OCI-LY7 (cell line): ENCODE data around the gene MARK3. TPM values are rescaled to one million over a fixed set of nuclear protein-coding genes. Genes with fewer than 3 reads are reported as not detected.

Experiments used
- BruUV-seq: library from RNA; stranded (reverse); fragments of 400-500 nt; replicated peaks from 2 replicates; lab custom pipeline; 2021; lab: Mats Ljungman, UMichigan
- CTCF ChIA-PET: fragments of 300-600 bp; sonication (Branson Sonifier 250); formaldehyde crosslinking; loops from one replicate; lab custom pipeline; 2022; ENCODE audit warnings: antibody characterized with exemption; ENCODE audit not compliant: unreplicated experiment; lab: Charles Lee
- POLR2A ChIA-PET: fragments of 300-600 bp; sonication (Branson Sonifier 250); formaldehyde crosslinking; loops from one replicate; lab custom pipeline; 2022; ENCODE audit warnings: antibody characterized with exemption; lab: Charles Lee
- DNase-seq: peaks from one replicate; pipeline ENCODE4 v3.0.0-alpha.2; 2015; ENCODE audit warnings: low spot score
- H2AFZ ChIP-seq: fragments of 200-600 bp; sonication (generic), shearing (Covaris generic); 2 replicates; pipeline ENCODE4 v1.6.1; 2014; ENCODE audit warnings: mild to moderate bottlenecking, antibody characterized with exemption, low read length, moderate library complexity
- H3K27ac ChIP-seq: fragments of 200-600 bp; sonication (generic); 2 replicates; pipeline ENCODE4 v1.5.1; 2014; ENCODE audit warnings: mixed run types, low read depth, mild to moderate bottlenecking, moderate library complexity, low read length, inconsistent platforms; ENCODE audit not compliant: poor library complexity, severe bottlenecking
- H3K36me3 ChIP-seq: fragments of 200-600 bp; sonication (generic); 2 replicates; pipeline ENCODE4 v1.6.1; 2014; ENCODE audit warnings: mild to moderate bottlenecking, antibody characterized with exemption, low read length, moderate library complexity, mixed read lengths; ENCODE audit not compliant: insufficient read depth
- H3K4me1 ChIP-seq: fragments of 200-600 bp; sonication (generic); 2 replicates; pipeline ENCODE4 v1.5.1; 2014; ENCODE audit warnings: mild to moderate bottlenecking, low read length; ENCODE audit not compliant: insufficient read depth, poor library complexity, severe bottlenecking
- H3K4me2 ChIP-seq: fragments of 200-600 bp; sonication (generic); 2 replicates; pipeline ENCODE4 v1.6.1; 2014; ENCODE audit warnings: mild to moderate bottlenecking, low read length
- H3K4me3 ChIP-seq: fragments of 200-600 bp; sonication (generic); 2 replicates; pipeline ENCODE4 v1.5.1; 2014; ENCODE audit warnings: mild to moderate bottlenecking, low read depth, low read length; ENCODE audit not compliant: poor library complexity, severe bottlenecking
- H3K79me2 ChIP-seq: fragments of 200-600 bp; sonication (generic); 2 replicates; pipeline ENCODE4 v1.6.1; 2016; ENCODE audit warnings: low read depth, mild to moderate bottlenecking, low read length, moderate library complexity, mixed read lengths; ENCODE audit not compliant: insufficient read depth
- H3K9me2 ChIP-seq: fragments of 200-600 bp; sonication (generic); 2 replicates; pipeline ENCODE4 v1.6.1; 2016; ENCODE audit warnings: mild to moderate bottlenecking, low read length, mixed read lengths; ENCODE audit not compliant: insufficient read depth
- H3K9me3 ChIP-seq: fragments of 200-600 bp; sonication (generic); 2 replicates; pipeline ENCODE4 v1.6.1; 2014; ENCODE audit warnings: mild to moderate bottlenecking, mixed run types, low read length, mixed read lengths
- H4K20me1 ChIP-seq: fragments of 200-600 bp; sonication (generic); 2 replicates; pipeline ENCODE4 v1.6.1; 2014; ENCODE audit warnings: mild to moderate bottlenecking, antibody characterized with exemption, low read length, moderate library complexity, mixed read lengths; ENCODE audit not compliant: insufficient read depth
- EZH2phosphoT487 ChIP-seq: fragments of 200-600 bp; sonication (generic); IDR thresholded peaks from 2 replicates; pipeline ENCODE4 v1.6.1; 2018; ENCODE audit warnings: low read depth, borderline replicate concordance, mild to moderate bottlenecking, mixed run types, antibody characterized with exemption, low read length, moderate library complexity, mixed read lengths
- intact Hi-C: fragments of 100-400 bp; cut with micrococcal nuclease; formaldehyde crosslinking; loops from one replicate; pipeline ENCODE4 v1.10.0; 2022; ENCODE audit not compliant: unreplicated experiment
- total RNA-seq, 2 experiments: library from RNA; depleted of rRNA in 1 of 2; stranded (reverse); fragments of >200 nt in 1 of 2; shearing (Covaris generic) in 1 of 2; gene quantifications; 2 replicates each; pipeline ENCODE4 v1.2.3, GENCODE V29; 2014 to 2022
- TF ChIP-seq, protein P1 (sequence below): fragments of 200-600 bp; sonication (generic); conservative IDR thresholded peaks from 2 replicates; pipeline ENCODE4 v1.5.1; 2014; ENCODE audit warnings: mild to moderate bottlenecking, antibody characterized with exemption, low read length, moderate library complexity, mixed read lengths

Gene MARK3
- total RNA-seq, 2 experiments from 2014 or later = 70.8 to 83.6 TPM

DNA sequence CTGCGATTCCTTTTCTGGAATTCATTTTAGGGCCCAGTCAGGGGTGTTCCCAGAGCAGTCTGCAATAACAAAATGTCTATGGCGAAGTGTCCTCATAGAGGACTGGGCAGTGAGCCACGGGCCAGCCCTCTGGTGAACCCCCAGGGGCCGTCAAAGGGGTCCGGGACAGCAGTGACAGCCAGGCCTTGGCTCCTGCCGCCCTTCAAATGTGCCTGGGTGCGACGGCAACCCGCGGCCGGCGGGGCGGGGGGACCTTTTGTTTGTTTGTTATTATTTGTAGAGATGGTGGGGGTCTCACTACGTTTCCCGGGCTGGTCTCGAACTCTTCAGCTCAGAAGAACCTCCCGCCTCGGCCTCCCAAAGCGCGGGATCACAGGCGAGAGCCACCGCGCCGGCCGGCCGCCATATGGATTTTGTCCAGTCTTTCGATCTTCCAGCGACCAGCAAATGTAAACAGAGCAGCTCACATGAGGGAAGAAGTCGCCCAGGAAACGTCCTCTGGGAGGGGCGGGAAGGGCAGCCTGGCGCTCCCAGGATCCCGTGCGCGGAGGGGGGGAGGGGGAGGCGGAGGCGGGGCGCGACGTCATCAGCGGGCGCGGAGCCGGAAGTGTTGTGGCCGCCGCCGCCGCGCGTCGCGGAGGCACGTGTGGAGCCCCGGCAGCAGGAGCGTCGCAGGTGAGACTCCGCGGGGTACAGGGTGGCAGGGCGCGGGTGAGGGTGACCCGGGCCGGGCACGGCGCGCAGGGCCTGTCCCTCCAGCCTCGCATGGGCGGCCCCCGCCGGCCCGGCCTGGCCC lies 143.6 kb downstream of the MARK3 start, which contains the start of gene TRMT61A:
TRMT61A (plus strand) TSS at position 610 of the 796 bp plus-strand sequence. CDS start 783 bp downstream, outside the sequence.
- DNase-seq = peak; percentile 84
- H3K36me3 ChIP-seq = peaks cover 24% of the 10 kb centered on the region; the same call in 1 of the 2 replicates
- ChIA-PET POLR2A (interaction anchor here (0.6 to 1.1 kb wide), 3 partner anchors 33 to 35 kb away, joined by 3 to 4 read pairs (median 3); no protein-coding TSS in a partner anchor), CTCF (interaction anchor here (1.3 to 1.5 kb wide), 2 partner anchors 11 to 33 kb away, joined by 3 read pairs; no protein-coding TSS in a partner anchor)
- H3K79me2 ChIP-seq = peaks cover 27% of the 10 kb centered on the region
- H3K4me2 ChIP-seq = peak within 1 kb of the TSS; percentile 100
- H3K9me3 ChIP-seq = no peaks in the 10 kb centered on the region
- H3K4me1 ChIP-seq = peaks cover 28% of the 10 kb centered on the region
- intact Hi-C loops = no loop called here
- peak within 1 kb of the TSS; percentile 33 for H3K27ac ChIP-seq
- H3K4me3 ChIP-seq = peak within 1 kb of the TSS; percentile 92
- BruUV-seq = TSS peak; percentile 87
- H4K20me1 ChIP-seq = no peaks in the 10 kb centered on the region
- H2AFZ ChIP-seq = peak within 1 kb of the TSS; percentile 74
- TF ChIP-seq, protein P1, sequence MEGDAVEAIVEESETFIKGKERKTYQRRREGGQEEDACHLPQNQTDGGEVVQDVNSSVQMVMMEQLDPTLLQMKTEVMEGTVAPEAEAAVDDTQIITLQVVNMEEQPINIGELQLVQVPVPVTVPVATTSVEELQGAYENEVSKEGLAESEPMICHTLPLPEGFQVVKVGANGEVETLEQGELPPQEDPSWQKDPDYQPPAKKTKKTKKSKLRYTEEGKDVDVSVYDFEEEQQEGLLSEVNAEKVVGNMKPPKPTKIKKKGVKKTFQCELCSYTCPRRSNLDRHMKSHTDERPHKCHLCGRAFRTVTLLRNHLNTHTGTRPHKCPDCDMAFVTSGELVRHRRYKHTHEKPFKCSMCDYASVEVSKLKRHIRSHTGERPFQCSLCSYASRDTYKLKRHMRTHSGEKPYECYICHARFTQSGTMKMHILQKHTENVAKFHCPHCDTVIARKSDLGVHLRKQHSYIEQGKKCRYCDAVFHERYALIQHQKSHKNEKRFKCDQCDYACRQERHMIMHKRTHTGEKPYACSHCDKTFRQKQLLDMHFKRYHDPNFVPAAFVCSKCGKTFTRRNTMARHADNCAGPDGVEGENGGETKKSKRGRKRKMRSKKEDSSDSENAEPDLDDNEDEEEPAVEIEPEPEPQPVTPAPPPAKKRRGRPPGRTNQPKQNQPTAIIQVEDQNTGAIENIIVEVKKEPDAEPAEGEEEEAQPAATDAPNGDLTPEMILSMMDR = no peak
- no peak for TF ChIP-seq EZH2phosphoT487
- no peaks in the 10 kb centered on the region for H3K9me2 ChIP-seq

DNA sequence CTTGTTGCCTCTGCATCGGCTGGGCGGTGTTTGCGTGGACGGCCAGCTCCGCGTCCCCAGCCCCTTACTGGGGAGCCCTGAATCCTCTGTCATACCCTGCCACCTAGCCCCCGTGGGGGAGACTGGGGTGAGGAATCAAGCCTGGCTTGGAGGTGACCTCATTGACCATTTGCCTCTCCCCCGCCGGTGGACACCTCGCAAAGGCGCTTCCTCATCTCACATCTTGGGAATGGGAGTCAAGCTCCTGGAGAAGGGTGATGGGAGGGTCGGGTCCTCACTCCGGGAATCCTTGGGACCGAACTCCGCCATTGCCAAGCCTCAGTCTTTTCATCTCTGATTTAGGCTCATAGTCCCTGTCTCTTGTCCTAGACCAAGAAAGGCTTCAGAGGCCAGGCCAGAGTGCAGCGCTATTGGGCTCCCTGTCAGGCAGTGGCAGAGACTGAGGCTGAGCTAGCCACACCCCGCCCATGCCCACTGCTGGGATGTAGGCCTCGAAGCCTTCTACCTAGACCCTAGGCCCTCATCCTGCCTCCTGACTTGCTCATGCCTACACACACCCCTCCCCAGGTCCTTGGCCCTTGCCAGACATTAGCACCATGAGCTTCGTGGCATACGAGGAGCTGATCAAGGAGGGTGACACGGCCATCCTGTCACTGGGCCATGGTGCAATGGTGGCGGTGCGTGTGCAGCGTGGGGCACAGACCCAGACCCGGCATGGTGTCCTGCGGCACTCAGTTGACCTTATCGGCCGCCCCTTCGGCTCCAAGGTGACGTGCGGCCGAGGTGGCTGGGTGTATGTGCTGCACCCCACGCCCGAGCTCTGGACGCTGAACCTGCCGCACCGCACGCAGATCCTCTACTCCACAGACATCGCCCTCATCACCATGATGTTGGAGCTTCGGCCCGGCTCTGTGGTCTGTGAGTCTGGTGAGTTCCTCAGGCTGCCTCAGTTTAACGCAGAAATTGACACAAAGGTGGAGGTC lies 144.5 kb downstream of the MARK3 start:
- DNase-seq = no peak
- ChIA-PET POLR2A (interaction anchor here (0.6 to 1.1 kb wide), 2 partner anchors 32 to 63 kb away, joined by 4 read pairs; no protein-coding TSS in a partner anchor), CTCF (interaction anchor here (0.6 to 1.5 kb wide), 2 partner anchors 11 to 12 kb away, joined by 3 read pairs; no protein-coding TSS in a partner anchor)
- peaks cover 27% of the 10 kb centered on the region; the same call in 1 of the 2 replicates for H3K36me3 ChIP-seq
- peak overlapping the region; percentile 84 for H3K4me2 ChIP-seq
- no peaks in the 10 kb centered on the region for H4K20me1 ChIP-seq
- TF ChIP-seq, protein P1 = no peak
- peaks cover 28% of the 10 kb centered on the region for H3K4me1 ChIP-seq
- intact Hi-C loops = no loop called here
- peak overlapping the region; percentile 19 for H3K27ac ChIP-seq
- H3K4me3 ChIP-seq = peak overlapping the region; percentile 92
- TSS peak; percentile 88 for BruUV-seq
- no peaks in the 10 kb centered on the region for H3K9me3 ChIP-seq
- H2AFZ ChIP-seq = no peak overlapping the region; the same call in 1 of the 2 replicates
- H3K79me2 ChIP-seq = peaks cover 27% of the 10 kb centered on the region
- no peaks in the 10 kb centered on the region for H3K9me2 ChIP-seq
